Endodermal cell (in vitro differentiated cells): ENCODE results near the gene ADSL. TPM values are rescaled to one million over a fixed set of nuclear protein-coding genes. Genes with fewer than 3 reads are reported as not detected.

Experiments used
- DNase-seq: peaks from one replicate; pipeline ENCODE4 v3.0.0-alpha.2; 2017
- H3K27ac ChIP-seq: 2 replicates; pipeline ENCODE4 v1.5.1; 2013; ENCODE audit warnings: mild to moderate bottlenecking, low read depth, low read length, moderate library complexity
- H3K27me3 ChIP-seq: 2 replicates; pipeline ENCODE4 v1.6.1; 2013; ENCODE audit warnings: mild to moderate bottlenecking, low read length, moderate library complexity; ENCODE audit not compliant: insufficient read depth, control insufficient read depth, poor library complexity, severe bottlenecking
- H3K36me3 ChIP-seq: 2 replicates; pipeline ENCODE4 v1.7.0; 2013; ENCODE audit warnings: mild to moderate bottlenecking, low read length, moderate library complexity; ENCODE audit not compliant: control insufficient read depth, insufficient read depth
- H3K4me1 ChIP-seq: one replicate; pipeline ENCODE4 v1.7.0; 2013; ENCODE audit warnings: low read length; ENCODE audit not compliant: control insufficient read depth, insufficient read depth
- H3K4me3 ChIP-seq: 2 replicates; pipeline ENCODE4 v1.5.1; 2013; ENCODE audit warnings: mild to moderate bottlenecking, low read length, moderate library complexity
- H3K9ac ChIP-seq: 2 replicates; pipeline ENCODE4 v1.6.1; 2013; ENCODE audit warnings: mild to moderate bottlenecking, low read length, moderate library complexity; ENCODE audit not compliant: poor library complexity, severe bottlenecking; ENCODE audit errors: extremely low read depth
- H3K9me3 ChIP-seq: 2 replicates; pipeline ENCODE4 v1.6.1; 2013; ENCODE audit warnings: mild to moderate bottlenecking, low read length, moderate library complexity; ENCODE audit not compliant: control insufficient read depth
- H3K27ac Mint-ChIP-seq: 2 replicates; pipeline ENCODE4 v1.8.0; 2020; ENCODE audit warnings: mixed read lengths
- H3K27me3 Mint-ChIP-seq: 2 replicates; pipeline ENCODE4 v1.8.0; 2021; ENCODE audit warnings: mild to moderate bottlenecking, mixed read lengths; ENCODE audit not compliant: insufficient read depth
- H3K36me3 Mint-ChIP-seq: 2 replicates; pipeline ENCODE4 v1.8.0; 2020; ENCODE audit warnings: low read depth, mixed read lengths
- H3K4me1 Mint-ChIP-seq: 2 replicates; pipeline ENCODE4 v1.8.0; 2020; ENCODE audit warnings: mixed read lengths
- H3K4me3 Mint-ChIP-seq: 2 replicates; pipeline ENCODE4 v1.8.0; 2020; ENCODE audit warnings: mild to moderate bottlenecking, moderate library complexity, mixed read lengths
- H3K9me3 Mint-ChIP-seq: 2 replicates; pipeline ENCODE4 v1.8.0; 2020; ENCODE audit warnings: mild to moderate bottlenecking, mixed read lengths
- WGBS, 2 experiments: methylation state at CpG; one replicate each; pipeline versions ENCODE4 v1.1.5 to v1.1.7; 2013; ENCODE audit warnings: missing lambda C conversion rate in 2 of 2, mixed read lengths in 1 of 2; ENCODE audit not compliant: insufficient coverage in 1 of 2, insufficient read length in 1 of 2; 5-methylcytosine and 5-hydroxymethylcytosine counted together
- total RNA-seq, 2 donors: library from RNA; stranded (reverse); fragmentation: NEBNext Ultra II Directional in 1 of 2; extraction: Animal tissue kit (Norgen Biotek cat#: 25700) in 1 of 2; gene quantifications; 2 replicates in 1 of 2; 3 replicates in 1 of 2; pipeline ENCODE4 v1.2.1, GENCODE V29; 2021
- TF ChIP-seq, protein P1 (sequence below): fragments of 200-600 bp; sonication (generic); conservative IDR thresholded peaks from 2 replicates; pipeline ENCODE4 v1.5.0; 2021; ENCODE audit warnings: antibody characterized with exemption, mild to moderate bottlenecking

Gene ADSL
- total RNA-seq, 2 donors from 2014 or later, result 107 to 118 TPM

DNA sequence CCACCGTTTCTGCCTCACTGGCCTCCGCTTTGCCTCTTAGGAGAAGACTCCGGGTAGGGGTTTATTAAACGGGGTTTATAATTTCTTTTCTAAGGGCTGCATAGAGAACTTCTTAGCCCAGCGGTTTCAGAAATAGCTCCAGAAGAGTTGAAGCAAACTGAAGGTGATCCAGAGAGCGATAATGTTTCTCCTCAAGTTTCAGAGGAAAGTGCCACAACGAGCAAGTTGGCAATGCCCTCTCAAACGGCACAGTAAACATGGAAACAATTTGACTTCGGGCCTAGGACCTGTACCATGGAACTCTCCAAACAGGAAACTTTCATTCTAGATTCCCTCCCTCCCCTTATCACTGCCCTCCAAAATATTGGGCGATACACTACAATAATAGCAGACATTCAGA, 1.0 kb downstream of the ADSL start:
- Histone ChIP-seq H3K4me3 (peak overlapping the region; percentile 99), H3K36me3 (peaks cover 36% of the 10 kb centered on the region), H3K27me3 (no peaks in the 10 kb centered on the region), H3K9ac (peak overlapping the region; percentile 86), H3K9me3 (no peaks in the 10 kb centered on the region), H3K4me1 (peaks cover 3% of the 10 kb centered on the region), H3K27ac (peak overlapping the region; percentile 34)
- peaks cover 9% of the 10 kb centered on the region for H3K4me1 Mint-ChIP-seq
- H3K4me3 Mint-ChIP-seq, result peak overlapping the region; percentile 93
- peak overlapping the region; percentile 98 for H3K27ac Mint-ChIP-seq
- no peaks in the 10 kb centered on the region for H3K9me3 Mint-ChIP-seq
- 27 to 30% methylated on average over 8 to 10 of the region's 10 CpGs for WGBS, 2 experiments
- no peak for DNase-seq
- TF ChIP-seq, protein P1, sequence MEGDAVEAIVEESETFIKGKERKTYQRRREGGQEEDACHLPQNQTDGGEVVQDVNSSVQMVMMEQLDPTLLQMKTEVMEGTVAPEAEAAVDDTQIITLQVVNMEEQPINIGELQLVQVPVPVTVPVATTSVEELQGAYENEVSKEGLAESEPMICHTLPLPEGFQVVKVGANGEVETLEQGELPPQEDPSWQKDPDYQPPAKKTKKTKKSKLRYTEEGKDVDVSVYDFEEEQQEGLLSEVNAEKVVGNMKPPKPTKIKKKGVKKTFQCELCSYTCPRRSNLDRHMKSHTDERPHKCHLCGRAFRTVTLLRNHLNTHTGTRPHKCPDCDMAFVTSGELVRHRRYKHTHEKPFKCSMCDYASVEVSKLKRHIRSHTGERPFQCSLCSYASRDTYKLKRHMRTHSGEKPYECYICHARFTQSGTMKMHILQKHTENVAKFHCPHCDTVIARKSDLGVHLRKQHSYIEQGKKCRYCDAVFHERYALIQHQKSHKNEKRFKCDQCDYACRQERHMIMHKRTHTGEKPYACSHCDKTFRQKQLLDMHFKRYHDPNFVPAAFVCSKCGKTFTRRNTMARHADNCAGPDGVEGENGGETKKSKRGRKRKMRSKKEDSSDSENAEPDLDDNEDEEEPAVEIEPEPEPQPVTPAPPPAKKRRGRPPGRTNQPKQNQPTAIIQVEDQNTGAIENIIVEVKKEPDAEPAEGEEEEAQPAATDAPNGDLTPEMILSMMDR, result no peak
- peaks cover 27% of the 10 kb centered on the region for H3K36me3 Mint-ChIP-seq
- H3K27me3 Mint-ChIP-seq, result no peaks in the 10 kb centered on the region

- Histone ChIP-seq H3K4me1 (peaks cover 3% of the 10 kb centered on the region), H3K27ac (no peak overlapping the region), H3K27me3 (no peaks in the 10 kb centered on the region), H3K9me3 (no peaks in the 10 kb centered on the region), H3K9ac (peak overlapping the region; percentile 86), H3K36me3 (peaks cover 45% of the 10 kb centered on the region), H3K4me3 (peak overlapping the region; percentile 99)
- TF ChIP-seq, protein P1, result peak; percentile 88
- 79% methylated on average over 10 of the region's 10 CpGs; no CpG with 5 or more reads in 1 of the 2 experiments for WGBS, 2 experiments
- DNase-seq, result peak; percentile 77
- no peaks in the 10 kb centered on the region for H3K27me3 Mint-ChIP-seq
- peaks cover 35% of the 10 kb centered on the region for H3K36me3 Mint-ChIP-seq
- H3K9me3 Mint-ChIP-seq, result no peaks in the 10 kb centered on the region
- peak overlapping the region; percentile 98 for H3K27ac Mint-ChIP-seq
- peaks cover 9% of the 10 kb centered on the region for H3K4me1 Mint-ChIP-seq
- H3K4me3 Mint-ChIP-seq, result peak overlapping the region; percentile 93
These were observed 1.8 kb downstream of the ADSL start for GRCh38 chr22:40348025-40348658.

DNA sequence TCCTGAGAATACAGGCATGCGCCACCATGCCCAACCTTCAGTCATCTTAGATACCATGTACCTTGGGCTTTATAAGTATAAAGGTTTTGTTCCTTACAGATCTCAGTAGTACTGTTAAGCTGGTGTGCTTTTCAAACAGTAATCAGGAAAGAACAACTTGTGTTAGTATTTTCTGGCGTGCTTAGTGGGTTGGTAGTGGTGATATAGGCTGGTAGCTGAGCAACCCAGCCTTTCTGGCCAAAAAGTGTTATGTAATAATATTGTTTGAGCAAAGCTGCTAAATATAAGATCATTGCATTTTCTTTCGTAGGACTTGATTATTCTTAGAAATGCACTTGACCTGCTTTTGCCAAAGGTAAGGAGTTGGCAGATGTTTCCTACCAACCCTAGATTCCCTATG, 6.5 kb downstream of the ADSL start:
- Mint-ChIP-seq H3K9me3 (no peaks in the 10 kb centered on the region), H3K4me1 (peaks cover 3% of the 10 kb centered on the region), H3K27ac (no peak overlapping the region), H3K36me3 (peaks cover 71% of the 10 kb centered on the region), H3K27me3 (no peaks in the 10 kb centered on the region), H3K4me3 (no peak overlapping the region)
- TF ChIP-seq, protein P1, result no peak
- Histone ChIP-seq H3K9ac (no peak overlapping the region), H3K4me3 (no peak overlapping the region), H3K9me3 (no peaks in the 10 kb centered on the region), H3K36me3 (peaks cover 81% of the 10 kb centered on the region), H3K27me3 (no peaks in the 10 kb centered on the region), H3K4me1 (peaks cover 3% of the 10 kb centered on the region), H3K27ac (no peak overlapping the region)
- 98 to 100% methylated on average over 1 to 3 of the region's 3 CpGs for whole genome bisulfite sequencing, 2 experiments
- DNase-seq, result no peak
